COLO668 (cell line): ENCODE data around the gene FBXO41.

ENCODE experiments used
- DNase-seq: peaks from one replicate; lab custom pipeline; 2025; ENCODE audit not compliant: unreplicated experiment; lab: John Stamatoyannopoulos, UW

FBXO41 gene

DNA sequence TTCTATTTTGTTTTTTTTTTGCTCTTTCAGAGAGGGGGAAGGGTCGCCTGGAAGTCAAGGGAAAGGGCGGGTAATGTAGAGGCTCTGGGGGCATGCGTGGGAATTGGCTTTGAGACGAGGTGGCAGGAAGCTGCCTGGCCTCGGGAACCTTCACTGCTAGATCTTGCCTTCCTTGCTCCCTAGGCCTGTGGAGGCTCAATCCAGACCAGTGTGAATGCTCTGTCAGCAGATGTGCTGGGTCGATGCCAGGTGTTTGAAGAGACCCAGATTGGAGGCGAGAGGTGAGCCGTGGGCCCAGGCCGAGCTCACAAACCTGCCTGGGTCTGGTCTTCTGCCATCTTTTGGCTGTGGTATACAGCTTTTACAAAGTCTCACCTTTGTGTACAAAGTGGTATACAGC is 34.6 kb downstream of the FBXO41 start:
- no peak for DNase-seq

DNA sequence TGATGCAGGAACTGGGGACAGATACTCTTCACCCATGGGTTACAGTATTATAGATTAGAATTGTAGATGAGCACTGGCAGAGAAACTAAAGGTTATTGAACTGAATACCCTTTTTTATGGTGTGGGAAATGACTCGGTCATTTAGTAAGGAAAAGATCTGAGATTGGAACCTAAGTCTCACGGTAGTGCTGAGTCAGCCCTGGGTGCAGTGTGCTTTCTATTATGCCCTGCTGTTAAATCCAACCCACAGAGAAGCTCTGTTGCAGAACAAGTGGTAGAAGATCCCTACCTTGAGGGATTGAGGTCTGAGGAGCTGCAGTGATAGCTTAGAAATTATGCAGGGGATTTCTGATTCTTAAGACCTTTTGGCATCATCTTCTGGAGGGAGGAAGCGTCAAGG is 37.4 kb downstream of the FBXO41 start:
- DNase-seq, result no peak

DNA sequence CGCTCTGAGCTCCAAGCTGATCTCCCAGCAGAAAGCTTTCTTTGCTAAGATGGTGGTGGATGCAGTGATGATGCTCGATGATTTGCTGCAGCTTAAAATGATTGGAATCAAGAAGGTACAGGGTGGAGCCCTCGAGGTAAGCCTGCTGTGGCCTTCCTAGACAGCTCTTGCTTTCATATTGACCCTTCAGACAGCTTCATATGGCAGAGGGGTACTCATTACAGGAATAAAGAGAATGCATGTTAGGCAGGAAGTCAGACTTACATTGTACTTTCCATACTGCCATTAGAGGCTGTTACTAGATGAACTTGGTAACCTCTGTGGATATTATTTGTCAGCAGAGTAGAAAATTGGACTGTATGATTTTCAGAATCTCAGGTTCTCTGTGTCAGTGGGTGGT is 39.7 kb downstream of the FBXO41 start:
- DNase-seq, result no peak

DNA sequence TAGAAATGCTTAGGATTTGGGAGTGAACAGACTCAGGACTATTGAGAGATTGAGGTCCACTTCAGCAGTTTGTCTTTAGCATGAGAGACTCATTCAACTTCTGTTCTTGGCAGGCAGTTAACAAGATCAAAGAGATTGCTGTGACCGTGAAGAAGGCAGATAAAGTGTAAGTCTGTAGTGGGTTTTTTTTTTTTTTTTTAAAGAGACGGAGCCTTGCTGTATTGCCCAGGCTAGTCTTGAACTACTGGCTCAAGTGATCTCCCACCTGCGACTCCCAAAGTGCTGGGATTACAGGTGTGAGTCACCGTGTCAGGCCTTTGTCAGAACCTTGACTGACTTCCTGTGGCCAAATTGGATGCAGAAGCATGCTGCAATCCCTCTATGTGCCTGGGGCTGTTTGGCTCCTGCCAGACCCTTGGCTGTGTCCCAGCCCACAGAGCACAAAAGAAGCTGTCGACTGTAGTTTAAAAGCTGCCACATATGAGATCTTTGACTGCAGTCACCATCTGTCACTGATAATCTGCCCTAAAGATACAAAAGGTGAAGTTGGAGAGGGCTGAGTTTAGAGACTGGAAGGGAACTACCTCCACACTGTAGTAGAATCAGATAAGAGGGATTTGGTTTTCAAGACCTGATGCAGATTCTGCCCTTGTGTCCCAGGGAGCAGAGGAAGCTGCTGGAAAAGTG is 40.3 kb downstream of the FBXO41 start:
- peak; percentile 18 for DNase-seq

DNA sequence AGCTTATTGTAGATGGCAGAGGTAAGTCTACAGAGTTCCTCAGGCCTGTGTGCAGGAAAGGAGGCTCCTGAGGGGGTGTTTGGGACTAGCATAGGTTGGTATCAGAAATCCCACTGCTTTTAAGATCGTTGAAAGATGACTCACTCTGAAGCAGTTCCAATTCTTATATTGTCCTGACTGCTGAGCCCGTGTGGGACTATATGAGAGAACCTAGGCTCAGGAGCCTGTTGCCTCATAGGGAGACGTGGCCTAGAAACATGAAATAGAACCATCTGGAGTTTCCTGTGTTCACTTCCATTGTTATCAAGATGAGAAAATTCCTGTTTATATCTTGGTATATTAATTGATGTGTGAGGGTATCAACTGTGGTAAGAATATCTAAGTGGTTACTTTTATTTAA is 44.5 kb downstream of the FBXO41 start:
- no peak for DNase-seq

DNA sequence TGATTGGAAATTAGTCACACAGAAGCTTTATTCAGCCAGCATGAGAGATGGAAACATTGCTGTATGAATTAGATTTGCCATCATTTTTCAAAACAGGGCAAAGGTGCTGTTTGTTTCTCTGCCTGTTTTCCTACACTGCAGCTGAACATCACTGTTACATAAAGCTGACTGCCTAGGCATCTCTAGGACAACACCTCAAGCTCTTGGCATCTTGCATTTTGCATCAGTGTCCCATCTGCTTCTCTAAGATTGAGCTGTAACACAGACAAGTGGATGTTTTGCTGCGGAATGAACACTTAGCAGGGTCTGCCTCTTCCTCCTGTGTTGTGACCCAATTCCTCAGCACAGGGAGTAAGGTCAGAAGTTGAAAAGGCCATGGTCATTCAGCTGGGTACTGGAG is 45.3 kb downstream of the FBXO41 start:
- DNase-seq, result no peak

DNA sequence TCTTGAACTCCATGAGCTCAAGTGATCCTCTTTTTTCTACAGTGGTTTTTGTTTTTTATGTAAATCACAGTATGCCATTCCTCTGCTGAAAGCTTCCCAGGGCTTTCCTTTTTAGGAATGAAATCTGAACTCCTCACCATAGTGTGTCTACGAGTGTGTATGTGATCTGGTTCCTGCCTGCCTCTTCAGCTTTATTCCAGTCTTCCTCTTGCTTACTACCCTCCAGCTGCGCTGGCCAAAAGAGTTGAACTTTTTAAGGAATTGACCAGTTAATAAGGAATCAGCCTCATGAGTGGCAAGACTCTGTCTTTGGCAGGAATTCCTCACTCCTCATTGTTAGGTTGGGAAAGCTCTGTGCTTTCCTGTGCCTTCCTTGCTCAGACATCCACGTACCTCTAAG is 46.1 kb downstream of the FBXO41 start:
- no peak for DNase-seq

DNA sequence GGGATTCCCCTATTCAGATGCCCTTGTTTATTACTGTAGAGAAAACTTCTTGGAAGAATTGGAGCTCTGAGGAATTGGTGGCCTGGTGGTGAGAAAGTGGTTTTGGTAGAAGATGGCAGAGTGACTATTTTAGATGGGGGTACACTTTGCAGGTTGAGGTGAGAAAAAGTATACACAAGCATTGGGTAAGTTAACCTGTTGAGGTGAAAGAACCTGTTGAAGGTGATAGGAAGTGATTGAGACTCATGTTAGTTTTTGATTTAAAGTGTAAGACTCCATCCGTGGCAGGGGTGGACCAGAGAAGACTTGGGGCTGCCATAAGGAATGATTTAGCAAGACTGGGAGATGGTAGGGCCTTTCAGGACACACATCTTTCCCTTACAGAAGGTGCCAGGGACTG is 47.1 kb downstream of the FBXO41 start:
- no peak for DNase-seq

DNA sequence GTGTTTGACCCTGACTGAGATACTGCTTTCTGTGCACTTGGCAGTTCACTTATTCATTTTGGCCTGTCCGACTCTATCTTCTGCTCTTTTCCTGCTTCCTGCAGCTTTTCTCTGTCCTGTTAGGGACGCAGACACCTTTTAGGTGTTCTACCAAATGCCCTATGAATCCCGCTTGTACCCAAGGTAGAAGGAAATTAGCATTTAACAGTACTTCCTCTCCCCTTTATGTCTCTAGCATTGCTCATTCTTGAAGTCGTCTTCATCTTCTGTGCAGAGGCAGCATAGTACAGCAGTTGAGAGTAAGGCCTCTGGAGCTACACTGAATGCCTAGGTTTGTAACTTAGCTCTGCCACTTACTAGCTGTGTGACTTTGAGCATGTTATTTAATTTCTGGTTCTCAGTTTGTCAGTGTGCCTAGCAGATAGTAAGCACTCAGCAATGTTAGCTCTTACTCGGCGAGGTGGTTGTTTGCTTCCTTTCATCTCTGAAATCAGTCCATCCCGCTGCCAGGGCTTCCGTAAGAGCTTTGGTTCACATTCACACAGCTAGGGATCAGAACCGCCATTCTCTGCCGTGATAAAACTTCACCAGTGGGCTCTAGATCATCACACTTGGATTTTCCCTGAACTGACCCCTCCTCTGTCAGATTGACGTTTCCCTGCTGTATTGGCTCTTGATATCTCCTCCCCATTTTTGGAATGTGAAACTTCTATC is 48.8 kb downstream of the FBXO41 start:
- DNase-seq, result no peak

DNA sequence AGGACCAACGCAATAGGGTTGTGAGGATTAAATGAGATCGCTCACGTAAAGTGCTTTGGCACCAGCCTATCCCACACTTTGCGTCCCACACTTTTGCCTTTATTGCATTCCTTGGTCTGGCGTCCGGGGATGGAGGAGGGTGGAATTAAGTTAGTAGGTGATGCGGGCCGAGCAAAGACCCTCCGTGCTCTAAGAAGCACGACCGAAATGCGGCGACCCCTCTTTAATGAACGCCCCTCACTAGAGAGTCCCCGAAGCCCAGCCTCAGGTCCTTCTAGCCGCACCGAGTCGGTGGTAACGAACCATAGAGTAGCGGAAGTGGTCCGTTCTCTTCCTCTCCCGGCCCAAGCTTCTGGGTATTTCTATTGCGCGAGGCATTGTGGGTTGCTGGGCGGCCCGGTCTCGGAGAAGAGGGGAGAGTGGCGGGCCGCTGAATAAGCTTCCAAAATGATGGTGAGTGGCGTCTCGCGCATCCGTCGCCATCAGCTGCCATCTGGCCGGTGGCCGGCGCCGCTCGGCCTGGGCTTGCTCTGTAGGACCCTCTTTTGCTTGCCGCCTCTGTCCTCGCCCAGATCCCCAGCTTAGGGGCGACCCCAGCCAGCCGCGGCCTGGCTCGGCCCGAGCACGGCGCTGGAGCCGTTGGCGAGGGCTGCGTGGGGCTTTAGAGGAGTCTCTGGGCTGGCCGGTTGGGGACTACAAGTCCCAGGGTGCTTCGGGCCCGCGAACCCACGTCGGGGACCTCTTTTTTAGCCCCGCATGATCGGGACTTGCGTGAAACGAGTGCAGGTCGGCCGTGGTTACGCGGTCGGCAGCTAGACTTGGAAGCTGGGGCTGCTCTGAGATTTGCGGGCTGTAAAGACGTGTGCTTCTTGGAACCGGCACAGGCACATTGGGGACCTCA is 50.1 kb downstream of the FBXO41 start, which contains the start of gene CCT7:
Gene CCT7, plus strand, starts transcription at position 377 of the 901 bp plus-strand sequence. Its CDS starts 71 bp downstream, at position 448.
- DNase-seq, result peak; percentile 89

DNA sequence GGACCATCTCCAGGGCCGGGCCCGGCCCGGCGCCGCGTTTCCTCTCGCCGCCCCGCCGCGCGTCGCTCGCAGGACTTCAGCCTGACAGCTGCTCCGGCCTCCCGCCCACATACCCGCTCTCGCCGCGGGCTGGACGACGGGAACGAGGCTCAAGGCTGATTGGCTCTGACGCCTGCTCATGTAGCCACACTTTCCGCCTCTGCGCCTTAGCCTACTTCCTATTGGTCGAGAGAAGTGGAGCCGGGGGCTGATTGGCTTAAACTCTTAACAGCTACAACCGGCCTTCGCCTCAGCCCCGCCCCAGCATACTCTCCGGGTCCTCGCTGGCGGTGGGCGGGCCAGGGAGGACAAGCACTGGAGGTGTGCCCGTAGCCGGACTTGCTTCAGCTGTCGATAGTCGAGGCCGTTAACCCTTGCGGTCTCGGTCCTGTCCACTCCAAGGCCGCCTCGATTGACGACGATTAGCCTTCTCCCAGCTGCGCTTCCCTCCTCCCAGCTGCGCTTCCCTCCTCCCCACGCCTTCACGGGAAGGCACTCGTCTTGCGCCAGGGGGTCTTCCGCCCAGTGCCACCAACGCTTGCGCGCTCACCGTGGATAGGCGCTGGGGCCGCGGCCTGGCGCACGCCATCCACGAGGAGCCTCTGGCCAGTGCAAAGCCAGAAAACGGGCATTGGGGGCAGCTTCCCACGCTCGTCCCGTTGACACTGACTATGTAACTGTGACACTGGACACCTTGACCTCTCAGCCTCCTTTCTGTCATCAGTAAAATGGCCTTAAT is 50.9 kb downstream of the FBXO41 start, which contains the start of gene PRADC1:
Gene PRADC1, minus strand, starts transcription at position 86 of the 778 bp plus-strand sequence. Its CDS starts 79 bp downstream, at position 7.
- peak; percentile 99 for DNase-seq

DNA sequence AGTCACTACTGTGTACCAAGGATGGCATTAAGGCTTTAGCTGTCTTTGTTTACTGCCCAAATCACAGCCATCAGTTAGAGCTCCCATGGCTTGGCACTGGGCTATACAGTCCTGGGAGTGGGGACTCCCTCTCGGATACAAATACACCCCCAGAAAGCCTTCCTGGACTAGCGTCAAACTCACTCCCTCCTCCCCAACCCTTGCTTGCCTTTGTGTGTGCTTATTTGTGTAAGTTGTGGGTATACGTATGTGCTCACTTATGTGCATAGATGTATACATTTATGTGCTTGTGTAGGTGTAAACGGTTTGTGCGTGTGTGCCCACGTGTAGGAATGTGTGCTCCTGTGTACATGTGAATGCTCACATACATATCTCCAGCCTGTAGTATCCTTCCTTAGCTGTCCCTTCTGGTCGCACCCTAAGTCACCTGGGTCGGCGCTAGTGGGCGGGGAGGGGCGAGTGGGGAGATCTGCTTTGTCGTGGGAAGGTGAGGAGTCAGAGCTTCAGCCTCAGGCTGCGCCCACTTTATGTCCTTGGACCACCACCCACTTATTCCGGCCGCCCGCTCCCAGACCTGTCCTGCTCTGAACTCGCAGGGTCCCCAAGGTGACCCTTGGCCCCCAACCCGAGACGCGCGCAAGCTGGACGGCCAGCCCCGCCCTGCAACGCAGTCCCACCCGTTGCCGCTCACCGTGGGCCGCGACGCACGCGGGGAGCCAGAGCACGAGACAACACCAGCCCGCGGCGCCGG is 51.7 kb downstream of the FBXO41 start:
- DNase-seq, result peak; percentile 52

DNA sequence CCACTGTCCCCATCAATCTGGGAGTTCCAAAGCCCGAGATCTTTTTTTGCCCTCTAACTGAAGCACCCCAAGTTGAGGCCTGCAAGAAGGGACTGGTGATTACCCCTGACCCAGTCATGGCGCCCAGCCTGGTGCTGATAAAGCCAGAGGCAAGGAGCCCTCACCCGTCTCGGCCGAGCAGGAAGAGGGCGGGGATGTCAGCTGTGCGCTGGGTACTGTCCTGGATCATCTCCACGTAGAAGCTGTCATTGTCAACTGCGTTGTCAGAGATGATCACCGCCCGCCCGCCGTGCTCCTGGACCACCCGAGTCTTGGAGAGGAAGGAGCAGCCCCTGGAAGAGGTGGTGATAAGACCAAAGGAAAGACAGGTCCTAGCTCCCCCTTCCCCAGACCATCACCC is 55.6 kb downstream of the FBXO41 start:
- DNase-seq, result no peak

DNA sequence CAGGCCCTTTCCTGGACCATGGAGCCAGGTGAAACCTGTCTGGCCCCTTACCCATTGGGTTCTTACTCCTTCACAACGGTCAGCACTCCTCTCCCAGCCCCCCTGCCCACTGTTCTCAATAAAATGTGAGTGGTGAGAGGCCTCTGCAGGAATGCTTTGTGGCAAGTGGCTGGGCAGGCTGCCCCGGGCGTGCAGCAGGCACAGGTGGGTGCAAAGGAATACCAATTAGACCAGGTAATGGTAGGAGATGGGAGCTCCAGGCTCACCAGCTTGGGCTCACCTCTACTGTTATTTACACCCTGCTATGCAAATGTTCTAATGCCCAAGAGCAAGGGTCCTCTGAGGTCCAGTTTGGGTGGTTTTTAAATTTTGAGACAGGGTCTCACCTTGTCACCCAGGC is 57.2 kb downstream of the FBXO41 start:
- DNase-seq, result no peak

DNA sequence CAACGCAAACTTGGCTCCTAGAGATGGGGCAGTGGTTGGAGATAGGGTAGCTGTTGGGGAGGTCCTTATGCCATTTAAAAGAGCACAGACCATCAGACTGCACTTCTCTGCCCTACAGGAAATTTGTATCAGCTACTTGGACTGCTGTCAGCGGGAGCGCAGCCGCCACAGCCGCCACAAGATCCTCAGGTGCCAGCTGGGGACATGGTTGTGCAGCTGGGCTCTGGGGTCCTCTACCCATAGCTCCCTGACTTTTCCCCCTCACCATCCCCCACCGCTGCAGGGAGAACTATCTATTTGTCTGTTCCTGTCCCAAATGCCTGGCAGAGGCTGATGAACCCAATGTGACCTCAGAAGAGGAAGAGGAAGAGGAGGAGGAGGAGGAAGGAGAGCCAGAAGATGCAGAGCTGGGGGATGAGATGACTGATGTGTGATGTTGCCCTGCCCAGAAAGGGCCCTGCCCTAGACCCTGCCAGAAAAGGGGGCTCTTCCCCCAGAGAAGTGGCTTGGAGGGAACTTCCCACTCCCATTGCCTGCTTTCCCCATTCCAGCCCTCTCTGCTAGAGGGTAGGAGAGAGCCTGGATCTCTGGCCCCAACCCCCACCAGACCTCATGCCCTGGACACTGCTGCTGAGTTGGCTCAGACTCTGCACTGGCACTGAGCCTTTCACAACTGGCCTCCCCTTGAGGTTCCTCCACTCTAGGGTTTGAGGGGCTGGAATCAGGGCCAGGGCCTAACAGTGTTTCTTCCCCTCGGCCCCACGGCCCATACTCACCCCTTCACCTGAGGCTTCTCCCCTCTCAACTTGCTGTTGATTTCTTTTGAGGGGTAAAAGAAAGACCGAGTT is 58.5 kb downstream of the FBXO41 start:
- no peak for DNase-seq

DNA sequence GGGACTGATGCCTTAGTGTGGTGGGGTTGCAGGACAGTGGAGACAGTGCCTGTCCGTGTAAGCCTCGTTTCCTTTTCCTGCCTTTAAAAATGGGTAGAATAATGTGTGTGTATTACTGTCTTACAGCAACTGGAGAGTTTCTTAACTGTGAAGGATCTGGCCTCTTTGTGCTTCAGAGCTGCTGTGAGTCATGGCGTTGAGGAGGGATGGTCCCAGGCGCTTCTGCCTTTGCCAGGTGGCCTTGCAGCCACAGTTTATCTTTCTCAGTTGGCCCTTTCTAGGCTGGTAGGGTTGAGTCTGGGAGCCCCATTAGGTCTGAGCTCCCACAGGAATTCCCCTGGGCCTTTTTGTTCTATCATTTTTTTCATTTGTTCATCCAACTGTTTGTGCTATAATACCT is 60.5 kb downstream of the FBXO41 start:
- DNase-seq, result no peak

DNA sequence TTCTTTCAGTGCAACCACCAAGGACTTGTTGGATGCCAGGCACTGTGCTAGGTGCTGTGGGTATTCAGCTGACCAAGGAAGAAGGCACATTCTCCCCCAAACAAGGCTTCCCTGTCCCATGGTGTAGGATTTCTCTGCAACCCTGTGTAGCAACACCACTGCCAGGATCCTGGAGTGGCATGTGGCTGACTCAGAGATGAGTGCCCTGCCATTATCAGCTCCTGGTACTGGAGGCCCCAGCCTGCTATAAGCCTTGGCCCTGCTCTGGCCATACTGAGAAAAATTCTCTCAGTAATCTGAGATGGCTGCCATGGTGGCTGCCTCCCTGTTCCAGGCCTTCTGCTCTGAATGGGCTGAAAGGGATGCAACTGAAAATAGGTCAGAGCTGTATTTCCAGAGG is 66.0 kb downstream of the FBXO41 start:
- DNase-seq, result no peak

DNA sequence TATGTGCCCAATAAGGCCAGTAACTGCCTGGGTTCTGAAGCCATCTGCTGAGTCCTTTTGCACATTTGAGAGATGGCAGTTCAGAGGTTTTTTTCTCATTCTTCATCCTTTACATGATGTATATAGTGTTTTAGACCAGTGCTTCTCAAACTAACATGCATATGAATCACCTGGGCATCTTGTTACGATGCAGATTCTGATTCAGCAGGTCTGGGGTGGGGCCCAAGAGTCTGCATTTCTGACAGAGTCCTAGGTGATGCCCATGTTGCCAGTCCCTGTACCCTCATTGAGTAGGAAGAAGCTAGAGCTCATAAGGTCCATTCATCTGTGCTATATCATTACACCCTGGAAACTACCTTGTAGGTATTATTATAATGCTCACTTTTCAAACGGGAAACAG is 66.5 kb downstream of the FBXO41 start:
- DNase-seq, result no peak

DNA sequence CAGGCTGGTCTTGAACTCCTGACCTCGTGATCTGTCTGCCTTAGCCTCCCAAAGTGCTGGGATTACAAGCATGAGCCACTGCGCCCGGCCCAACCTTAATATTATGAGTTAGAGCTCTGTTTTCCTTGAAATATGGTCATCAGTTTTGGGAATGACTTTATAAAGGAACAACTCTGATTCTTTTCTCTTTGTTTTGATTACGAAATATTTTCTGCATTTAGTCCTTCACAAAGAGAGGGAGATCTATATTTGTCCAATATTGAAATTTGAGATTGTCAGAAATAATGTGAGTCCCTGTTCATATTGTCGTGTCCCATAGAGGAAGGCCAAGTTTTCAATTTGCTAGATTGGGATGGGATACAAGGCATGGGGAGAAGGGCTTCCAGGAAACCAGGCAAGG is 67.1 kb downstream of the FBXO41 start:
- no peak for DNase-seq
